OCI-LY3 (cell line): ENCODE results near the gene ARHGAP1.
"Not testable (repeated sequence)": the region's sequence is repeated elsewhere in the genome, so short reads cannot be mapped to it uniquely, and the experiment has no call there.

ENCODE experiments used
- H2AFZ ChIP-seq: fragments of 200-600, 300-600 bp; shearing (Covaris generic); 2 replicates; pipeline ENCODE4 v1.6.0; 2014; ENCODE audit warnings: antibody characterized with exemption, low read depth, low read length
- H3K27ac ChIP-seq: fragments of 200-600, 300-600 bp; sonication (generic); 2 replicates; pipeline ENCODE4 v1.5.1; 2014; ENCODE audit warnings: mild to moderate bottlenecking, low read length, moderate library complexity, mixed read lengths
- H3K27me3 ChIP-seq: fragments of 200-600, 300-600 bp; sonication (generic); 2 replicates; pipeline ENCODE4 v1.6.1; 2014; ENCODE audit warnings: low read depth, low read length, mixed read lengths
- H3K36me3 ChIP-seq: fragments of 200-600, 300-600 bp; sonication (generic); replicated peaks from 2 replicates; pipeline ENCODE3; 2014; ENCODE audit warnings: low read depth, low read length, mixed read lengths
- H3K4me1 ChIP-seq: fragments of 300-600, 200-600 bp; sonication (generic); 2 replicates; pipeline ENCODE4 v1.6.1; 2014; ENCODE audit warnings: low read length, mixed read lengths
- H3K4me2 ChIP-seq: fragments of 200-600, 300-600 bp; sonication (generic); 2 replicates; pipeline ENCODE4 v1.6.1; 2014; ENCODE audit warnings: low read length, mixed read lengths
- H3K4me3 ChIP-seq: fragments of 300-600, 200-600 bp; sonication (generic); 2 replicates; pipeline ENCODE4 v1.5.1; 2014; ENCODE audit warnings: antibody characterized with exemption, mild to moderate bottlenecking, low read length, moderate library complexity
- H3K79me2 ChIP-seq: fragments of 300-600, 200-600 bp; shearing (Covaris generic); 2 replicates; pipeline ENCODE4 v1.6.1; 2014; ENCODE audit warnings: mild to moderate bottlenecking, low read length, mixed read lengths
- H3K9ac ChIP-seq: fragments of 300-600, 200-600 bp; shearing (Covaris generic); 2 replicates; pipeline ENCODE4 v1.6.0; 2014; ENCODE audit warnings: mild to moderate bottlenecking, low read length, moderate library complexity
- H3K9me3 ChIP-seq: fragments of 200-600, 300-600 bp; shearing (Covaris generic); 2 replicates; pipeline ENCODE4 v1.6.1; 2014; ENCODE audit warnings: low read length, mixed read lengths; ENCODE audit not compliant: insufficient read depth
- H4K20me1 ChIP-seq: fragments of 200-600, 300-600 bp; sonication (generic); 2 replicates; pipeline ENCODE4 v1.6.1; 2016; ENCODE audit warnings: low read length, mixed read lengths; ENCODE audit not compliant: insufficient read depth
- EZH2phosphoT487 ChIP-seq: fragments of 200-600 bp; shearing (Covaris generic); IDR thresholded peaks from 2 replicates; pipeline ENCODE4 v1.6.1; 2018; ENCODE audit warnings: antibody characterized with exemption, mixed run types, low read depth
- TF ChIP-seq, protein P1 (sequence below): fragments of 200-600, 300-600 bp; sonication (generic); IDR thresholded peaks from 2 replicates; pipeline ENCODE4 v1.5.1; 2014; ENCODE audit warnings: antibody characterized with exemption, low read length, low read depth

The ARHGAP1 gene

DNA sequence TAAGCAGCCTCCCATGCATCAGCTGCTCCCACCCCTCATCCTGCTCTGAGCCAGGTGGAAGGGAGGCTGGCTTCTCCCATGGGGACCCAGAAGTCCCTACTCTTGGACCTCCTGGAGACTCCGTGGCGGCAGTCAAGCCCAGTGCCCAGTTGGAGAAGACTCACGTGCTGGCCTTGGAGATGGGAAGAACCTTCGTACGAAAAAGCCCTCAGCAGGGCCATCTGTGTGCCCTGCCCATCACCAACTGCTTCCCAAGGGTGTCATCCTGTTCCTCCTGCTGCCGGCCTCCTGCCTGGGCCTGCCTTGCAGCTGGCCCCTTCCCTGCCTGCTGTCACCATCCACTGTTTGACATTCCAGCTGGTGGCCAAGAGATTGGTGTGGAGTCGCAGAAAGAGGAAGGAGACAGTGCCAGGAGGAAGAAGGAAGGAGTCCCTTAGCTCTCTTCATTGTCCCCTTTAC, 28.0 kb downstream of the ARHGAP1 start:
- Histone ChIP-seq H4K20me1 (no peaks in the 10 kb centered on the region), H3K9ac (no peak overlapping the region), H3K4me1 (peaks cover 6% of the 10 kb centered on the region; the same call in 1 of the 2 replicates), H3K4me2 (no peak overlapping the region), H3K27me3 (no peaks in the 10 kb centered on the region), H3K9me3 (no peaks in the 10 kb centered on the region), H3K27ac (no peak overlapping the region), H3K36me3 (peaks cover 4% of the 10 kb centered on the region), H2AFZ (no peak overlapping the region), H3K79me2 (no peaks in the 10 kb centered on the region), H3K4me3 (no peak overlapping the region)
- TF ChIP-seq, protein P1, sequence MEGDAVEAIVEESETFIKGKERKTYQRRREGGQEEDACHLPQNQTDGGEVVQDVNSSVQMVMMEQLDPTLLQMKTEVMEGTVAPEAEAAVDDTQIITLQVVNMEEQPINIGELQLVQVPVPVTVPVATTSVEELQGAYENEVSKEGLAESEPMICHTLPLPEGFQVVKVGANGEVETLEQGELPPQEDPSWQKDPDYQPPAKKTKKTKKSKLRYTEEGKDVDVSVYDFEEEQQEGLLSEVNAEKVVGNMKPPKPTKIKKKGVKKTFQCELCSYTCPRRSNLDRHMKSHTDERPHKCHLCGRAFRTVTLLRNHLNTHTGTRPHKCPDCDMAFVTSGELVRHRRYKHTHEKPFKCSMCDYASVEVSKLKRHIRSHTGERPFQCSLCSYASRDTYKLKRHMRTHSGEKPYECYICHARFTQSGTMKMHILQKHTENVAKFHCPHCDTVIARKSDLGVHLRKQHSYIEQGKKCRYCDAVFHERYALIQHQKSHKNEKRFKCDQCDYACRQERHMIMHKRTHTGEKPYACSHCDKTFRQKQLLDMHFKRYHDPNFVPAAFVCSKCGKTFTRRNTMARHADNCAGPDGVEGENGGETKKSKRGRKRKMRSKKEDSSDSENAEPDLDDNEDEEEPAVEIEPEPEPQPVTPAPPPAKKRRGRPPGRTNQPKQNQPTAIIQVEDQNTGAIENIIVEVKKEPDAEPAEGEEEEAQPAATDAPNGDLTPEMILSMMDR, result no peak
- no peak for TF ChIP-seq EZH2phosphoT487

GRCh38 chr11:46671958-46672315, 28.5 kb downstream of the ARHGAP1 start:
- Histone ChIP-seq H3K9me3 (no peaks in the 10 kb centered on the region), H3K79me2 (no peaks in the 10 kb centered on the region), H3K9ac (no peak overlapping the region), H3K4me3 (no peak overlapping the region), H3K4me1 (peaks cover 4% of the 10 kb centered on the region; the same call in 1 of the 2 replicates), H3K27ac (no peak overlapping the region), H2AFZ (no peak overlapping the region), H3K4me2 (no peak overlapping the region), H3K36me3 (peaks cover 4% of the 10 kb centered on the region), H3K27me3 (no peaks in the 10 kb centered on the region), H4K20me1 (no peaks in the 10 kb centered on the region)
- no peak for TF ChIP-seq EZH2phosphoT487
- TF ChIP-seq, protein P1, result no peak

GRCh38 chr11:46670521-46670920, 29.9 kb downstream of the ARHGAP1 start:
- not testable (repeated sequence) for H3K27me3 ChIP-seq, H3K4me2 ChIP-seq, H4K20me1 ChIP-seq, H3K4me3 ChIP-seq, H3K36me3 ChIP-seq, H2AFZ ChIP-seq, H3K9me3 ChIP-seq, H3K27ac ChIP-seq, H3K9ac ChIP-seq, H3K4me1 ChIP-seq, H3K79me2 ChIP-seq

GRCh38 chr11:46669711-46670139, 30.7 kb downstream of the ARHGAP1 start:
- Histone ChIP-seq H3K36me3 (peaks cover 4% of the 10 kb centered on the region), H3K27ac (no peak overlapping the region), H3K79me2 (no peaks in the 10 kb centered on the region), H2AFZ (no peak overlapping the region), H3K4me3 (no peak overlapping the region), H3K27me3 (no peaks in the 10 kb centered on the region), H3K4me2 (no peak overlapping the region), H4K20me1 (no peaks in the 10 kb centered on the region), H3K9ac (no peak overlapping the region), H3K4me1 (no peaks in the 10 kb centered on the region), H3K9me3 (no peaks in the 10 kb centered on the region)
- TF ChIP-seq, protein P1, result peak; percentile 41
- TF ChIP-seq EZH2phosphoT487, result no peak
